HL-60 (cell line): Measurements from ENCODE around the gene TSC22D4.
A peak's percentile ranks its signal among the peaks of the same experiment; 100 is the strongest.

Experiments used
- DNase-seq, 2 experiments: peaks; one replicate each; pipeline ENCODE4 v3.0.0-alpha.2; 2010 to 2020; ENCODE audit warnings: low read depth in 1 of 2, low spot score in 1 of 2
- H3K27ac ChIP-seq: fragments of 250-450 bp; sonication (Bioruptor Pico); replicated peaks from 2 replicates; pipeline ENCODE4 v1.5.1; 2020; ENCODE audit warnings: mild to moderate bottlenecking, moderate library complexity
- H3K27me3 ChIP-seq: fragments of 250-450 bp; sonication (Bioruptor Pico); 2 replicates; pipeline ENCODE4 v1.5.1; 2021; ENCODE audit warnings: mild to moderate bottlenecking, moderate library complexity; ENCODE audit not compliant: insufficient read depth, poor library complexity, severe bottlenecking
- H3K4me3 ChIP-seq: replicated peaks from 2 replicates; pipeline ENCODE4 v1.5.1; 2011; ENCODE audit warnings: mild to moderate bottlenecking, control low read depth, low read length; ENCODE audit not compliant: insufficient read depth
- CTCF ChIP-seq: IDR thresholded peaks from one replicate; pipeline ENCODE4 v1.5.1; 2011; ENCODE audit warnings: low read length, control low read depth, inconsistent platforms; ENCODE audit not compliant: insufficient read depth
- GABPA ChIP-seq: IDR thresholded peaks from 2 replicates; pipeline ENCODE4 v1.6.1; 2012; ENCODE audit warnings: low read depth
- POLR2AphosphoS5 ChIP-seq: IDR thresholded peaks from 2 replicates; pipeline ENCODE4 v1.6.1; 2012; ENCODE audit warnings: low read depth
- REST ChIP-seq: IDR thresholded peaks from 2 replicates; pipeline ENCODE4 v1.6.1; 2012; ENCODE audit warnings: low read depth; ENCODE audit not compliant: insufficient replicate concordance
- SPI1 ChIP-seq: IDR thresholded peaks from 2 replicates; pipeline ENCODE4 v1.6.1; 2012; ENCODE audit warnings: low read depth, mild to moderate bottlenecking, borderline replicate concordance

The TSC22D4 gene

GRCh38 chr7:100489824-100490223 lies 10.8 kb upstream of the TSC22D4 start:
- peak; percentile 77 to 84 for DNase-seq
- H3K27ac ChIP-seq, result no peak overlapping the region
- no peak overlapping the region for H3K4me3 ChIP-seq
- H3K27me3 ChIP-seq, result peaks cover 16% of the 10 kb centered on the region
- TF ChIP-seq GABPA (no peak), POLR2AphosphoS5 (no peak)

GRCh38 chr7:100489121-100489520 lies 10.1 kb upstream of the TSC22D4 start:
- Histone ChIP-seq H3K4me3 (no peak overlapping the region), H3K27ac (no peak overlapping the region), H3K27me3 (peaks cover 15% of the 10 kb centered on the region)
- TF ChIP-seq SPI1 (no peak), REST (no peak), POLR2AphosphoS5 (no peak), CTCF (no peak), GABPA (no peak)
- no peak for DNase-seq

GRCh38 chr7:100488333-100489095 lies 9.5 kb upstream of the TSC22D4 start:
- H3K4me3 ChIP-seq, result no peak overlapping the region
- H3K27me3 ChIP-seq, result peaks cover 14% of the 10 kb centered on the region
- DNase-seq, result no peak
- H3K27ac ChIP-seq, result no peak overlapping the region
- TF ChIP-seq REST, result no peak
- TF ChIP-seq POLR2AphosphoS5, result no peak
- no peak for TF ChIP-seq CTCF
- no peak for TF ChIP-seq GABPA

GRCh38 chr7:100486753-100487446 lies 7.9 kb upstream of the TSC22D4 start:
- Histone ChIP-seq H3K27ac (no peak overlapping the region), H3K27me3 (peaks cover 5% of the 10 kb centered on the region), H3K4me3 (no peak overlapping the region)
- TF ChIP-seq REST (no peak), GABPA (no peak), SPI1 (no peak), POLR2AphosphoS5 (no peak), CTCF (no peak)
- no peak for DNase-seq
